Right hindlimb (tissue), 1 donor: ENCODE measurements around the gene DHRS4.

Experiments
- DNase-seq: peaks from one replicate; pipeline ENCODE4 v3.0.0-alpha.2; 2018

Gene DHRS4

DNA sequence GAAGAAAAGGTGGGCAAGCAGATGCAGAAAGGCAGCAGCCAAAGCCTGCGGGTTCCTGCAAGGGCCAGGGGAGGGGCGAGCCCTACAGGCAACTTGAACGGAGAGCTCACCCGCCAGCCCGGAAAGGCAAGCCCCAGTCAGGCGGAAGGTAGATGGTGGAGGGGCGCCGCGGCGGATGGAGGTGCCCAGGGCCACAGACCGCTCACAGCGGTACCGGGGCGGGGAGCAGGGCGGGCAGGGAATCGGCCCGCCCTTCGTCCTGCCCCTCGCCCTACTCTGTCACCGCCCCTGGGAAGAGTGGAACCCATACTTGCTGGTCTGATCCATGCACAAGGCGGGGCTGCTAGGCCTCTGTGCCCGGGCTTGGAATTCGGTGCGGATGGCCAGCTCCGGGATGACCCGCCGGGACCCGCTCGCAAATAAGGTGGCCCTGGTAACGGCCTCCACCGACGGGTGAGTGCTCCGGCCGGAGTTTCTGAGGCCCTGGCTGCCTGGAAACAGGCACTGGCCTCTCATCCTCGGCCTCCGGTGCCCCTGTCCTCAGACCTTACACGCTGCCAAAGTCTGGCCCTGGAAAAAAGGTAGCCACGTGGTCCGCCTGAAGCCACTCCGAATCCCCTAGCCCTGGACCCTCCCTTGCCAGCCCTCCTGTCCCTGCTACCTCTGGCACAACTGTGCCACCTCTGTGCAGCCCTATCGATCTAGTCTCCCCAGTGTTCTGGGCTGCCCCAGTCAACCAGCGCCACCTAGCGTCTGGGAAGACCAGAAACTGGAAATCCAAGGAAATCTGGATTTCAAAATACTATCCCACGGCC is at the start of gene DHRS4:
TSS of gene DHRS4 (plus strand) at position 307 of the 815 bp plus-strand sequence. CDS start at position 326, 19 bp downstream.
- DNase-seq, result peak; percentile 90

GRCh38 chr14:23910101-23910875 is 43.3 kb upstream of the DHRS4 start:
- DNase-seq, result no peak

DNA sequence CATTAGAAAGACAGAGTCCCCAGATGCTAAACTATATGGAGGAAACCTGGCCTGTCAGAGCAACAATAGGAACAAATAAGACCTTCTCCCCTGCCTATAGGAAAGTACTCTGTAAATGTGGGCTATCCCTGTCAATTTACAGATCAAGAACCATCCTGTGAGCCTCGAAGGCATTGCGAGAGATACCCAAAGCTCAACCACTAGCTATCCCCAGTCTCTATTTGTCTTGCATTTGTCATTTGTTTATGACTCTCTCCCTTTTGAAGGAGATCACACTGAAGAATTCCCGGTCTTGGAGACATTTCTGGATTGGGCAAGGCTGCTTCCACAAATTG is 42.7 kb upstream of the DHRS4 start:
- no peak for DNase-seq

GRCh38 chr14:23915559-23915958 is 38.0 kb upstream of the DHRS4 start:
- no peak for DNase-seq

DNA sequence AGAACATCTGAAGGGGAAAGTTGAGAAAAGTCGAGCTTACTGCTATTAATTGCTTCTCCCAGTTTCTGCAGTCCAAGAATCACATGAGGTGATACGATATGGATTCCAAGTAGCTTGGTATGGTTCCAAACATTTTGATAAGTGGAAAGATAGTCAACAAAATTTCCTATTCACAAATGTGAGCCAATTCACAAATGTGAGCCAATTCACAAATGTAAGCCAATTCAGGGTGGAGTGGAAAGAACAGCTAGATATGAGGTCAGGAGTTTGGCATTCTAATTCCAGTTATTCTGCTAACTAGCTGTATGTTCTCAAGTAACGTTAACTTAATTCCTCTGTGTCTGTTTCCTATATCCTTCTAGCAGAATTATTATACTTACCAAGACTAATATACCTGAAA is 37.6 kb upstream of the DHRS4 start:
- DNase-seq, result no peak

- DNase-seq, result no peak
Measured at GRCh38 chr14:23916446-23916845, 37.1 kb upstream of the DHRS4 start.

- DNase-seq, result no peak
Measured at GRCh38 chr14:23922545-23922944, 31.0 kb upstream of the DHRS4 start.

DNA sequence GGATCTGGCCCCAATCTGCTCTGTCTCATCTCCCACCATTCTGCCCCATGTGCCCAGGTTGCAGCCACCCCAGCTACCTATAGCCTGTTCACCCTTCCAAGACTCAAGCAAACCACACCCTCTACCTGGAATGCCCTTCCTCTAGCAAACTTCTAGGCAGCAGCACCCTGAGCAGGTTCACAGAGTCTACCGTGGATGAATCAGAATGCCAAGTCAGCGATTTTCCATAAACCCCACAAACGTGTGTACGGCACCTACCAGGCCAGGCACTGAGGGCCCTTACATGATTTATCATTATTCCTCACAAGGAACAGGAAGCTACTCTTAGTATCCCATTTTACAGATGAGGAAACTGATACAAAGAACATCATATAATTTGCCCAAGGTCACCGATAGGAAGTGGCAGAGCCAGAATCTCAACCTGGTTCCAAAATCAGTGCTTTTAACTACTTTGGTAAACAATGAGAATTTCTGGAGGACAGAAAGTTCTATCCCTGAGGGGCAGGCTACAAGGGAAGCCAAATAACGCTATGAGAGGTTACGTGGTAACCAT is 28.0 kb upstream of the DHRS4 start:
- no peak for DNase-seq

- no peak for DNase-seq
Measured at GRCh38 chr14:23926543-23926942, 27.0 kb upstream of the DHRS4 start.

DNA sequence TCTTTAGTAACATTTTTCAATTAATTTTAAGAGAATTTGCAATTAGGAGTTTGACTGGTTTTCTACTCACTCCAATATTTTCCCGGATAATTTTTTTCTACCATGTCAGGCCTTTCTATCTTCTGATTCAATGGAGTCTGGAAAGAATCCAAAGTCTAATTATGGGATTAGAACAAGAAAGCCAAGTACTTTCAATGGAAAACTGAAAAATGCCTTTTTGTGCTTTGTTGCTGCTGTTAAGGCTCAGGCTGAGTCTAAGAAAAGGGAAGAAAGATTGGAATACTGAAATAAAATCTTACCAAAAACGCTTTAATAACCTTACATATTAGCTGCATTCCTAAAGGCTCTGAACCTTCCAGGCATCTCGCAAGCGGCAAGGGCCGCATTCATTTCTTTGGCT is 24.4 kb upstream of the DHRS4 start:
- DNase-seq, result no peak

- peak; percentile 76 for DNase-seq
Measured at GRCh38 chr14:23929822-23930294, 23.7 kb upstream of the DHRS4 start.

DNA sequence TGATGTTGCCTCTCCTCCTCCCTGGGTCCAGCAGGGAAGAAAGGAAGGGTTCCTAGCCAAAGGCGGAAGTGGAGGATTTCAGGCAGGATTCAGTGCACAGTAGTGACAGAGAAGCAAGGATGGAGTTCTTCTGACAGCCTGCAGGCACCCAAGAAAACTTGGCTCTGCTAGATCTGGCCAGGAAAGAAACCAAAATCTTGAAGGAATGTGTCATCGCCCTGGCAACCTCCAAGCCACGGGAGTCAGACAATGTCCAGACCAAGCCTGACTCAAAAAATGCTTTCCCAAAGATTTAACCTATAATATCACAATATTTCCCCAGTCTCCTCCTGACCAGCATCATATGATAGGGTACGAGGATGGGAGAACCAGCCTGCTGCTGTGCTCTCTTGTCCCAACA is 22.8 kb upstream of the DHRS4 start:
- peak; percentile 41 for DNase-seq

DNA sequence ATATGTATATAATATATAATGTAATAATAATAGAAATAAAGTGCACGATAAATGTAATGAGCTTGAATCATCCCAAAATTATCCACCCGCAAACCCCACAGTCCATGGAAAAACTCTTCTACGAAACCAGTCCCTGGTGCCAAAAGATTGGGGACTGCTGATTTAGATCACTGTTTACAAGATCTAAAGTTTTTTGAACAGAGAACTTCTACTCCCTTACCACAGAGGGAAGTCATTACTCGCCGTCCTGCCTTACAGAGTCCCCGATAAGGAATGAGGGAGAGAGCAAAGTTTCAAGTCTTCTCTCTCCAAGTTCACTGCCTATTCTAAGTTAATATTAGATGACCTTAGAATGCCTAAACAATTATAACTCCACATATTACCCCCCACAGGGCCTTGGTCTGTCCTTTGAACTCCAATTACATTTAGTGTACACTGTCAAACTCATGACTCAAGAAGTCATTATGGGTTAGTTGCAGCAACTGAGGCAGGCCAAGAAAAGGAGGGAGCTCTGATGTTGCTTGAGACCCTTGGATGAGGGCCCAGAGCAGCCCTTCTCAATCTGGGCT is 21.8 kb upstream of the DHRS4 start:
- no peak for DNase-seq

GRCh38 chr14:23932639-23933038 is 20.9 kb upstream of the DHRS4 start:
- no peak for DNase-seq

DNA sequence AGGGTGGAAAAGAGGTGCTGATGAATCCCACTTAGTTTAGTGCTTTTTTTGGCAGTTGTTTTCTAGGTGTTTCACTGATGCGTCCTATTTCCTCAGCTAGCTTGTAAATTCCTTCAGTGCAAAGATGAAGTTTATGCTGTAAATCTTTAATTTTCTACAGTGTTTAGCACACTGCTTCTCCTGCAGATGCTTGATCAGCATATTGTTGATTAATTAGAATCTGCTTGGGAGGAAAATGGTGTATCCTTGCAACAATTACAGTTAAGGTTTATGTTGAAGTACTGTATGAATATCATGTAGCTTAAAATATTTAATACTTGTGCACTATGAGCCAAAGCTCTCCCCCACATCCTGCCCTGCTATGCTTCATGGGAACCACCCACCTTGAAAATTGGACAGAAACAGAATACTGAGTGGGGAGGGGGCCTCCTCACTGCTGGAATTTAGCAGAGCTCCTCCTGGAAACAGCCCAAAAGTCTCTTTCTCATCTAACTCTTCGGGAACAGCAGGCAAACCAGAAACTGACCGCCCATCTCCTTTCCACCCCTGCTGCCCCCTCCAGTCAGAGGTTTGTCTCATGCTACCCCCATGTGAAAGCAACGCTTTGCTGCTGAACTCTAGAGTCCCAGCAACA is 20.3 kb upstream of the DHRS4 start:
- DNase-seq, result peak; percentile 64

- DNase-seq, result no peak
Measured at GRCh38 chr14:23933742-23934128, 19.8 kb upstream of the DHRS4 start.

DNA sequence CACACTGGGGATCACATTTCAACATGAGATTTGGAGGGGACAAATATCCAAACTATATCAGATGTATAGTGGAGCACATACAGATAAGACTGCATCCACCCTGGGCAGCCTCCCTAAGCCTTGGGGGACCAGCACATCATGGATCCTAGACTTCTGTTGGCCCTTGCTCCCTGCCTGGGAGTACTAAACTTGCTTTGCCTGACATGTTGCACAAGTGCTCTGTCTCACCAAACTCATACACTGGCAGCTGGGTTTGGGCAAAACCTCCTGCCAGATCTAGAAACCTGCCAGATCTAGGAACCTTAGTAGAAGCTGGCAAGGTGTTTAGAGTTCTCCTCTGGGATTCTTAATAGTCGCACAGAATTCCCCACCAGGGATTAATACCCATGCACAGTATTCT is 18.4 kb upstream of the DHRS4 start:
- no peak for DNase-seq

GRCh38 chr14:23936084-23936829 is 17.3 kb upstream of the DHRS4 start:
- no peak for DNase-seq

- DNase-seq, result no peak
Measured at GRCh38 chr14:23937203-23937602, 16.4 kb upstream of the DHRS4 start.

DNA sequence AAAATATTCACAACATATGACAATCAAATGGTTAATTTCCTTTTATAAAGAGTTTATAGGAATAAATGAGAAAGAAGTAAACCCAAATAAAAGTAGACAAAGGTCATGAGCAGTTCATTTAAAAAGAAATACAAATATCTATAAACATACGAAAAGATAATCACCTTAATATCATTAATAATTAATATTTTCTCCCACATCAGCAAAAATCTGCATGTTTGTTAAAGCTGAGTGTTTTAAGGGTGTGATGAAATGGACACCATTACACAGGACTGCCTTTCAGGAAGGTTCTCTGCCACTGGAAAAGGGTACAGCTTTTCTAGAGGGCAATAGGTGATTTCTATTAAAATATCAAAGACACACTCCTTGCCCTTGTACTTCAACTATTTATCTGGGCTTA is 14.7 kb upstream of the DHRS4 start:
- no peak for DNase-seq

DNA sequence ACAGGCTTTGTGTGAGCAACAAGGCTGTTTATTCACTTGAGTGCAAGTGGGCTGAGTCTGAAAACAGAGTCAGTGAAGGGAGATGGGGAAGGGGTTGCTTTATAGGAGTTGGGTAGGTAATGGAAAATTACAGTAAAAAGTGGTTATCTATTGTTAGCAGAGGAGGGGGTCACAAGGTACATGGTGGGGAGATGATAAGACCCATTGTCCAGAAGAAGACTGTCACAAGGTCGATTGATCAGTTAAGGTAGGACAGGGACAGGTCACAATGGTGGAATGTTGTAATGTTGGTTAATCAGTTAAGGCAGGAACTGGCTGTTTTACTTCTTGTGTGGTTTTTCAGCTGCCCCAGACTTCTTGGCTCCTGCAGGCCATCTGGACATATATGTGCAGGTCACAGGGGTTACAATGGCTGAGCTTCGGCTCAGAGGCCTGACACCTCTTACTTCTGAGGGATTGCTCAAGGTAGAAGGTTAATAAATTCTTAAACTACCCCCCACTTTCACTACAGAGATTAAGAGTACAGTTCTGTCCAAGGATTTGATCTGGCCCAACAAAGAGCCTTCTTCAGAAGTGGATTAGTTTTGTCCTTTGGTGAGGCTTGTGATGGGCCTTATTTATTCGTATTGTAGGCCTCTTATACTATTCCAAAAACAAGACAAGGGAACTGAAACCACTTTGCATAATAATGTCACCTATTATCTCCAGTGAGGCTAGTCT is 13.8 kb upstream of the DHRS4 start:
- DNase-seq, result no peak

GRCh38 chr14:23941230-23941629 is 12.3 kb upstream of the DHRS4 start:
- DNase-seq, result no peak
